ENCODE data around the gene IBA57. TPM values are rescaled to one million over a fixed set of nuclear protein-coding genes. Genes with fewer than 3 reads are reported as not detected.

Gene IBA57
- total and polyA plus RNA-seq, 2 of the 8 experiments (the other 6 are each of a cell fraction or from before 2014, with no cell fraction given): 2.6 to 5.9 TPM

- 0 out of 2 replicates have a peak, but pooled peaks have one; percentile 13 for TF ChIP-seq USF2 (IDR thresholded peaks at IDR 0.05; ENCODE audit: low read length)
- peak; percentile 88 for TF ChIP-seq TBP (IDR thresholded peaks at IDR 0.05; ENCODE audit: low read depth, low read length)
- TF ChIP-seq RAD21 (IDR thresholded peaks at IDR 0.05 in 1 of 2, conservative IDR thresholded peaks at IDR 0.05 in 1 of 2; ENCODE audit: low read depth in 2 of 2, low read length in 2 of 2): no peak; a peak in 2 of 4 replicates
- TF ChIP-seq NRF1 (IDR thresholded peaks at IDR 0.05; ENCODE audit: low read depth, low read length): peak; percentile 29; the same call in 1 of the 2 replicates
- no peak for TF ChIP-seq ATF3 (IDR thresholded peaks at IDR 0.05; ENCODE audit: insufficient read depth, low read depth, low read length)
- peak; percentile 55 for TF ChIP-seq GTF2F1 (IDR thresholded peaks at IDR 0.05; ENCODE audit: borderline replicate concordance, low read depth, low read length)
- no peak for TF ChIP-seq SAP30 (IDR thresholded peaks at IDR 0.05; ENCODE audit: insufficient read depth, insufficient replicate concordance, low read length)
- TF ChIP-seq KDM1A (IDR thresholded peaks at IDR 0.05; ENCODE audit: borderline replicate concordance, low read length): no peak
- 0 out of 2 replicates have a peak, but pooled peaks have one; percentile 41 for TF ChIP-seq JUN (IDR thresholded peaks at IDR 0.05; ENCODE audit: low read depth, low read length)
- TF ChIP-seq CHD2 (IDR thresholded peaks at IDR 0.05; ENCODE audit: low read length): no peak
- peak in 1 of 2 experiments; percentile 33; a peak in 1 of 3 replicates for TF ChIP-seq EP300 (IDR thresholded peaks at IDR 0.05; ENCODE audit: borderline replicate concordance in 1 of 2, low read depth in 2 of 2, low read length in 2 of 2)
- TF ChIP-seq TEAD4 (IDR thresholded peaks at IDR 0.05; ENCODE audit: low read depth, low read length): peak; percentile 30; the same call in 1 of the 2 replicates
- TF ChIP-seq E2F6 (IDR thresholded peaks at IDR 0.05): peak; percentile 79
- no peak for TF ChIP-seq CTBP2 (IDR thresholded peaks at IDR 0.05; ENCODE audit: borderline replicate concordance, insufficient read depth, insufficient read length, low read length)
- peak; percentile 94 for TF ChIP-seq YY1 (IDR thresholded peaks at IDR 0.05; ENCODE audit: low read depth, low read length)
- no peak for TF ChIP-seq RFX5 (IDR thresholded peaks at IDR 0.05; ENCODE audit: borderline replicate concordance, low read depth, low read length)
- peak; percentile 81 for TF ChIP-seq POLR2AphosphoS5 (IDR thresholded peaks at IDR 0.05; ENCODE audit: low read depth, low read length)
- no peak for TF ChIP-seq SIX5 (IDR thresholded peaks at IDR 0.05; ENCODE audit: low read depth, low read length)
- peak in 1 of 2 experiments; percentile 43; a peak in 1 of 4 replicates for TF ChIP-seq SIN3A (conservative IDR thresholded peaks at IDR 0.05 in 1 of 2, IDR thresholded peaks at IDR 0.05 in 1 of 2; ENCODE audit: low read depth in 1 of 2, low read length in 2 of 2)
- no peak for TF ChIP-seq ZNF274 (IDR thresholded peaks at IDR 0.05; ENCODE audit: borderline replicate concordance, extremely low read depth, low read length)
Measured at GRCh38 chr1:228165372-228166169, at the start of gene IBA57 (continued).
